Measurements from ENCODE around the gene AGBL2. TPM values are rescaled to one million over a fixed set of nuclear protein-coding genes. Genes with fewer than 3 reads are reported as not detected.

The AGBL2 gene
- total and polyA plus RNA-seq, 2 donors (not counting 3 experiments of a cell fraction or from before 2014, with no cell fraction given) = 0.08 to 0.86 TPM

DNA sequence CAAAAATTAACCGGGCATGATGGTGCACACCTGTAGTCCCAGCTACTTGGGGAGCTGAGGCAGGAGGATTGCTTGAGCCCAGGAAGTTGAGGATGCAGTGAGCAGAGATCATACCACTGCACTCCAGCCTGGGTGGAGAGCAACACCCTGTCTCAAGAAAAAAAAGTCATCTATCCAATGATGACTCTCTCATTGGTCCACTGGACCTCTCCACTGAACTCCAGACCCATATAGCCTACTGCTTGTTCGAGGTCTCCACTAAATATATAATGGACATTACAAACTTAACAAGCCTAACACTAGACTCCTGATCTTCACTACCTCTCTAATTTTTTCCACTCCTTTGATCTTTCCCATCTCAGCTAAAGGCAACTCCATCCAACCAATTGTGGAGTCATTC is 39.3 kb downstream of the AGBL2 start:
- Histone ChIP-seq H3K36me3 (ENCODE audit: control insufficient read depth in 2 of 2, extremely low read depth in 1 of 2, insufficient read depth in 2 of 2, low read length in 2 of 2) (no peaks in the 10 kb centered on the region), H4K20me1 (replicated peaks; ENCODE audit: control insufficient read depth, extremely low read depth, insufficient read depth, low read length) (no peaks in the 10 kb centered on the region), H3K27ac (ENCODE audit: insufficient read depth, low read depth, low read length) (no peak overlapping the region), H3K27me3 (ENCODE audit: control insufficient read depth in 2 of 2, insufficient read depth in 2 of 2, low read length in 2 of 2) (no peaks in the 10 kb centered on the region), H3K4me1 (ENCODE audit: control insufficient read depth, extremely low read depth, insufficient read depth, low read length) (no peaks in the 10 kb centered on the region), H3K9ac (replicated peaks; ENCODE audit: extremely low read depth, insufficient read depth, low read length) (no peak overlapping the region), H3K79me2 (ENCODE audit: control insufficient read depth, insufficient read depth, low read length) (no peaks in the 10 kb centered on the region), H3K4me2 (ENCODE audit: insufficient read depth, low read length) (no peak overlapping the region), H3K4me3 (replicated peaks in 1 of 3; ENCODE audit: insufficient read depth in 1 of 3, low read depth in 1 of 3, low read length in 3 of 3) (no peak overlapping the region), H3K9me3 (replicated peaks; ENCODE audit: control insufficient read depth, insufficient read depth, low read length) (no peaks in the 10 kb centered on the region), H3K9me1 (replicated peaks; ENCODE audit: control insufficient read depth, extremely low read depth, insufficient read depth, low read length) (no peaks in the 10 kb centered on the region), H2AFZ (ENCODE audit: low read depth, low read length) (no peak overlapping the region)
- BruUV-seq (replicated peaks) = no TSS peak
- no peak for DNase-seq (ENCODE audit: low read depth, low spot score)
- TF ChIP-seq GATA2 (IDR thresholded peaks at IDR 0.05; ENCODE audit: insufficient read depth, insufficient read length, low read depth, low read length) (no peak), JUN (IDR thresholded peaks at IDR 0.05; ENCODE audit: borderline replicate concordance, insufficient read depth, insufficient read length, low read depth) (no peak), MYC (IDR thresholded peaks at IDR 0.05; ENCODE audit: low read depth, low read length) (no peak), POLR2A (IDR thresholded peaks at IDR 0.05; ENCODE audit: low read depth, low read length) (no peak)
- TF ChIP-seq, protein P1, sequence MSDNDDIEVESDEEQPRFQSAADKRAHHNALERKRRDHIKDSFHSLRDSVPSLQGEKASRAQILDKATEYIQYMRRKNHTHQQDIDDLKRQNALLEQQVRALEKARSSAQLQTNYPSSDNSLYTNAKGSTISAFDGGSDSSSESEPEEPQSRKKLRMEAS (IDR thresholded peaks at IDR 0.05; ENCODE audit: insufficient read depth, insufficient read length) = no peak
- POLR2A ChIA-PET = no interaction called here
- intact Hi-C loops (cut with micrococcal nuclease) = no loop called here
- dilution Hi-C loops (cut with MboI; ENCODE audit: extremely low pct_ligation_motif_present, low sequenced_read_pairs) = no loop called here
- CTCF ChIA-PET = no interaction called here
- FAIRE-seq = no peak

DNA sequence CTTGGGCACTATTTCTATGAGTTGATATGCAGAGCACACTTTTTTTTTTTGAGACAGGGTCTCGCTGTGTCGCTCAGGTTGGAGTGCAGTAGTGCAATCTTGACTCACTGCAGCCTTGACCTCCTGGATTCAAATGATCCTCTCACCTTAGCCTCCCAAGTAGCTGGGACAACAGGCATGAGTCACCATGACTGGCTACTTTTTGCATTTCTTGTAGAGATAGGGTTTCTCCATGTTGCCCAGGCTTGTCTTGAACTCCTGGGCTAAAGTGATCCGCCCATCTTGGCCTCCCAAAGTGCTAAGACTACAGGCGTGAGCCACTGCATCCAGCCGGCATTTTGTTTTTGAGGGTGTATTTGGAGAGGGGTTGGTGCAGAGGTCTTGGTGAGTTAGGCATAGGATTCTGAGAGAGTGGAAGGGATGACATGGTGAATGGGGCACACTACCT is 42.9 kb downstream of the AGBL2 start:
- Histone ChIP-seq H3K27me3 (ENCODE audit: control insufficient read depth in 2 of 2, insufficient read depth in 2 of 2, low read length in 2 of 2) (no peaks in the 10 kb centered on the region), H3K36me3 (ENCODE audit: control insufficient read depth in 2 of 2, extremely low read depth in 1 of 2, insufficient read depth in 2 of 2, low read length in 2 of 2) (no peaks in the 10 kb centered on the region), H3K9ac (replicated peaks; ENCODE audit: extremely low read depth, insufficient read depth, low read length) (no peak overlapping the region), H3K4me3 (replicated peaks in 1 of 3; ENCODE audit: insufficient read depth in 1 of 3, low read depth in 1 of 3, low read length in 3 of 3) (no peak overlapping the region), H3K4me2 (ENCODE audit: insufficient read depth, low read length) (no peak overlapping the region), H3K9me1 (replicated peaks; ENCODE audit: control insufficient read depth, extremely low read depth, insufficient read depth, low read length) (no peaks in the 10 kb centered on the region), H2AFZ (ENCODE audit: low read depth, low read length) (no peak overlapping the region), H4K20me1 (replicated peaks; ENCODE audit: control insufficient read depth, extremely low read depth, insufficient read depth, low read length) (no peaks in the 10 kb centered on the region), H3K9me3 (replicated peaks; ENCODE audit: control insufficient read depth, insufficient read depth, low read length) (no peaks in the 10 kb centered on the region), H3K4me1 (ENCODE audit: control insufficient read depth, extremely low read depth, insufficient read depth, low read length) (no peaks in the 10 kb centered on the region), H3K27ac (ENCODE audit: insufficient read depth, low read depth, low read length) (no peak overlapping the region), H3K79me2 (ENCODE audit: control insufficient read depth, insufficient read depth, low read length) (no peaks in the 10 kb centered on the region)
- FAIRE-seq (no peak), DNase-seq (ENCODE audit: low read depth, low spot score) (no peak)
- POLR2A ChIA-PET = no interaction called here
- intact Hi-C loops (cut with micrococcal nuclease) = no loop called here
- CTCF ChIA-PET = no interaction called here
- dilution Hi-C loops (cut with MboI; ENCODE audit: extremely low pct_ligation_motif_present, low sequenced_read_pairs) = no loop called here
- TF ChIP-seq, protein P1 (IDR thresholded peaks at IDR 0.05; ENCODE audit: insufficient read depth, insufficient read length) = no peak
- TF ChIP-seq FOS (IDR thresholded peaks at IDR 0.05; ENCODE audit: borderline replicate concordance, insufficient read depth, low read length) (no peak), EZH2 (IDR thresholded peaks at IDR 0.05; ENCODE audit: borderline replicate concordance, low read depth, low read length, severe bottlenecking) (no peak), POLR2AphosphoS5 (IDR thresholded peaks at IDR 0.05; ENCODE audit: insufficient read depth, low read depth, low read length) (no peak), POLR2A (IDR thresholded peaks at IDR 0.05; ENCODE audit: low read depth, low read length) (no peak)
- no TSS peak for BruUV-seq (replicated peaks)
